ENCODE measurements around the gene KCNMA1.

- TF ChIP-seq CTCF (IDR thresholded peaks at IDR 0.05 in 2 of 3, conservative IDR thresholded peaks at IDR 0.05 in 1 of 3; ENCODE audit: borderline replicate concordance in 1 of 3, insufficient read depth in 1 of 3, low read depth in 2 of 3, low read length in 2 of 3) (no peak), POLR2A (IDR thresholded peaks at IDR 0.05; ENCODE audit: borderline replicate concordance, extremely low read depth, insufficient read depth, insufficient read length) (no peak), EGR1 (IDR thresholded peaks at IDR 0.05; ENCODE audit: low read depth) (no peak), POLR2AphosphoS5 (IDR thresholded peaks at IDR 0.05; ENCODE audit: low read depth, low read length) (no peak), REST (IDR thresholded peaks at IDR 0.05; ENCODE audit: low read depth) (no peak), SP1 (IDR thresholded peaks at IDR 0.05; ENCODE audit: low read depth) (no peak), ZNF274 (IDR thresholded peaks at IDR 0.05; ENCODE audit: low read depth, low read length) (no peak), MAX (IDR thresholded peaks at IDR 0.05) (no peak), CEBPB (IDR thresholded peaks at IDR 0.05; ENCODE audit: low read depth) (no peak), TCF7L2 (IDR thresholded peaks at IDR 0.05; ENCODE audit: borderline replicate concordance, extremely low read depth, insufficient read depth, insufficient read length) (no peak)
Measured at GRCh38 chr10:76921383-76922010, 716.1 kb downstream of the KCNMA1 start.

All from HCT116 (cell line).